Activated T-cell treated with anti-CD3 and anti-CD28 coated beads, Interleukin-2, amount 50 U/mL, for 48 hours (primary cell): ENCODE measurements around the gene EVI5L.
A peak's percentile ranks its signal among the peaks of the same experiment; 100 is the strongest.
"Not testable (repeated sequence)": the region's sequence is repeated elsewhere in the genome, so short reads cannot be mapped to it uniquely, and the experiment has no call there.

Experiments
- DNase-seq, 2 experiments: peaks; one replicate each; pipeline ENCODE4 v3.0.0-alpha.2; 2020

The EVI5L gene

GRCh38 chr19:7829561-7830271 is at the start of gene EVI5L:
Gene EVI5L, plus strand, starts transcription at chr19:7830218. Its CDS starts 16,325 bp downstream, at chr19:7846543.
- peak; percentile 100 for DNase-seq

GRCh38 chr19:7781157-7781556 is 48.9 kb upstream of the EVI5L start:
- DNase-seq = no peak

GRCh38 chr19:7783991-7784423 is 46.0 kb upstream of the EVI5L start:
- no peak for DNase-seq

GRCh38 chr19:7784856-7785255 is 45.2 kb upstream of the EVI5L start:
- DNase-seq = no peak

- DNase-seq = no peak
These were observed 42.9 kb upstream of the EVI5L start for GRCh38 chr19:7787141-7787540.

- no peak for DNase-seq
These were observed 42.3 kb upstream of the EVI5L start for GRCh38 chr19:7787602-7788177.

GRCh38 chr19:7788178-7788932 is 41.7 kb upstream of the EVI5L start:
- DNase-seq = no peak

GRCh38 chr19:7788933-7789323 is 41.1 kb upstream of the EVI5L start:
- DNase-seq = no peak

GRCh38 chr19:7789447-7789846 is 40.6 kb upstream of the EVI5L start:
- DNase-seq = peak in 1 of 2 experiments; percentile 42

GRCh38 chr19:7790416-7790815 is 39.6 kb upstream of the EVI5L start:
- no peak for DNase-seq

- DNase-seq = no peak
These were observed 37.7 kb upstream of the EVI5L start for GRCh38 chr19:7792281-7792680.

GRCh38 chr19:7792701-7793100 is 37.3 kb upstream of the EVI5L start:
- not testable (repeated sequence) for DNase-seq

GRCh38 chr19:7793493-7793892 is 36.5 kb upstream of the EVI5L start:
- no peak for DNase-seq

GRCh38 chr19:7795555-7796161 is 34.4 kb upstream of the EVI5L start:
- no peak for DNase-seq

- DNase-seq = peak; percentile 67 to 73
These were observed 30.2 kb upstream of the EVI5L start for GRCh38 chr19:7799640-7800355.

GRCh38 chr19:7801020-7801570 is 28.9 kb upstream of the EVI5L start:
- no peak for DNase-seq

GRCh38 chr19:7806234-7806633 is 23.8 kb upstream of the EVI5L start:
- no peak for DNase-seq

GRCh38 chr19:7806876-7807275 is 23.1 kb upstream of the EVI5L start:
- no peak for DNase-seq

- peak in 1 of 2 experiments; percentile 20 for DNase-seq
These were observed 21.9 kb upstream of the EVI5L start for GRCh38 chr19:7808108-7808507.

- DNase-seq = no peak
These were observed 18.0 kb upstream of the EVI5L start for GRCh38 chr19:7811989-7812388.

GRCh38 chr19:7815325-7815724 is 14.7 kb upstream of the EVI5L start:
- peak in 1 of 2 experiments; percentile 33 for DNase-seq

- DNase-seq = not testable (repeated sequence)
These were observed 14.0 kb upstream of the EVI5L start for GRCh38 chr19:7816040-7816439.
